Measurements from ENCODE around the gene FAF1.
"Not testable (repeated sequence)": the region's sequence is repeated elsewhere in the genome, so short reads cannot be mapped to it uniquely, and the experiment has no call there.

Gene FAF1

DNA sequence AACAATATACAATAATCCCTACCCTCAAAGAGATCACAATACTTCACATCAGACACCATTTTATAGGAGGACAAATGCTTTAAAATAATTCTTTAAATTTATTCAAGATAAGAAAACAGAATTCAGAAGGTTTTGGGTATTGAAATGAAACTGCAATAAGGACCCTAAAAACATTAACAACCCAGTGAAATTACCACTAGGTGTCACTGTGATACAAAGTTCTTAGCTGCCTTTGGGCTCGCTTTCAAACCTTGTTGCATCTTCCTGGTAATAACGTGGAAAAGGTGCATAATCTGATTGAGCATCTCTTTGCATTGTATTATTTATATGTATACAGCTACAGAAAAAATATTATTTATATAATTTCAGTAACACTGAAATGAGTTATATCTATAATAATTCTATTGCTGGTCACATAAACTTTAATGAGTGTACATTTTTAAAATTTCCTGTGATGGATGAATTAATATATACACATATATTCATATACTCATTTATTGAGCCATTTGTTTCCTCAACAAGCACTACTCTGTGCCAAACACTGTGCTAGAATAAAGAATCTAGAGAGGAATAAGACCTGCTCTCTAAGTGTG, 185.2 kb downstream of the FAF1 start:
- no peaks in the 10 kb centered on the region for H3K36me3 ChIP-seq (ENCODE audit: insufficient read depth, low read length)
- H3K9ac ChIP-seq (ENCODE audit: low read depth, low read length), result no peak overlapping the region
- no peak overlapping the region for H3K27ac ChIP-seq (ENCODE audit: low read depth, low read length)
- H3K4me1 ChIP-seq (ENCODE audit: insufficient read depth, low read length), result no peaks in the 10 kb centered on the region
- 15% methylated on average over 2 of the region's 2 CpGs for WGBS
- no peaks in the 10 kb centered on the region for H3K9me3 ChIP-seq (ENCODE audit: insufficient read depth, low read depth, low read length)
- no peak overlapping the region for H3K4me3 ChIP-seq (ENCODE audit: low read length)
- H3K27me3 ChIP-seq (ENCODE audit: insufficient read depth, low read length), result no peaks in the 10 kb centered on the region

DNA sequence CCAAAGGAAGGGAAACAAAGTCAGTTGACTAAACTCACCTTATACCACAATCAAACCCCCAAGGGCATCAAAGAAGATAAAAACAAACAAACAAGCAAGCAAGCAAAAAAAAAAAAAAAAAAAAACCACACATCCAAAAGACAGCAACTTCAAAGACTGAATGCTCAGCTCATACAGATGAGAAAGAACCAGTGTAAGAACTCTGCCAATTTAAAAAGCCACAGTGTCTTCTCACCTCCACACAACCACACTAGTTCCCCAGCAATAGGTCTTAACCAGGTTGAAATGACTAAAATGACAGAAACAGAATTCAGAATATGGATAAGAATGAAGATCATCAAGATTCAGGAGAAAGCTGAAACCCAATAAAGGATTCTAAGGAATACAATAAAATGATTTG, 193.4 kb downstream of the FAF1 start:
- no peak overlapping the region for H3K9ac ChIP-seq (ENCODE audit: low read depth, low read length)
- H3K4me1 ChIP-seq (ENCODE audit: insufficient read depth, low read length), result no peaks in the 10 kb centered on the region
- no peak overlapping the region for H3K27ac ChIP-seq (ENCODE audit: low read depth, low read length)
- no peaks in the 10 kb centered on the region for H3K9me3 ChIP-seq (ENCODE audit: insufficient read depth, low read depth, low read length)
- H3K27me3 ChIP-seq (ENCODE audit: insufficient read depth, low read length), result no peaks in the 10 kb centered on the region
- no peak overlapping the region for H3K4me3 ChIP-seq (ENCODE audit: low read length)
- no peaks in the 10 kb centered on the region for H3K36me3 ChIP-seq (ENCODE audit: insufficient read depth, low read length)

DNA sequence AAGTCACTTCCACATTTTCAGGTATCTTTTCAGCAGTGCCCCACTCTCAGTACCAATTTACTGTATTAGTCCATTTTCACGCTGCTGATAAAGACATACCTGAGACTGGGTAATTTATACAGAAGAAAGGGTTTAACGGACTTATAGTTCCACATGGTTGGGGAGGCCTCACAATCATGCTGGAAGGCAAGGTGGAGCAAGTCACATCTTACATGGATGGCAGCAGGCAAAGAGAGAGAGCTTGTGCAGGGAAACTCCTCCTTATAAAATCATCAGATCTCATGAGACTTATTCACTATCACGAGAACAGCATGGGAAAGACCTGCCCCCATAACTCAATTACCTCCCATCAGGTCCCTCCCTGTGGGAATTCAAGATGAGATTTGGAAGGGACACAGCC, 203.5 kb downstream of the FAF1 start:
- H3K9ac ChIP-seq (ENCODE audit: low read depth, low read length); H3K4me3 ChIP-seq (ENCODE audit: low read length); H3K4me1 ChIP-seq (ENCODE audit: insufficient read depth, low read length); H3K36me3 ChIP-seq (ENCODE audit: insufficient read depth, low read length); H3K27me3 ChIP-seq (ENCODE audit: insufficient read depth, low read length); H3K27ac ChIP-seq (ENCODE audit: low read depth, low read length): not testable (repeated sequence)
- peaks cover 11% of the 10 kb centered on the region; the same call in 1 of the 2 replicates for H3K9me3 ChIP-seq (ENCODE audit: insufficient read depth, low read depth, low read length)
- WGBS, result 98% methylated on average over 3 of the region's 3 CpGs

DNA sequence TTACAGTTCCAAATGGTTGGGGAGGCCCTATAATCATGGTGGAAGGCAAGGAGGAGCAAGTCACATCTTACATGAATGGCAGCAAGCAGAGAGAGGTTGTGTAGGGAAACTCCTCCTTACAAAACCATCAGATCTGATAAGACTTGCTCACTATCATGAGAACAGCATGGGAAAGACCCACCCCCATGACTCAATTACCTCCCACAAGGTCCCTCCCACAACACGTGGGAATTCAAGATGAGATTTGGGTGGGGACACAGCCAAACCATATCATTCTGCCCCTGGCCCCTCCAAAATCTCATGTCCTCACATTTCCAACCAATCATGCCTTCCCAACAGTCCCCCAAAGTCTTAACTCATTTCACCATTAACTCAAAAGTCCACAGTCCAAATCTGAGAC, 205.3 kb downstream of the FAF1 start:
- H3K27me3 ChIP-seq (ENCODE audit: insufficient read depth, low read length), result not testable (repeated sequence)

DNA sequence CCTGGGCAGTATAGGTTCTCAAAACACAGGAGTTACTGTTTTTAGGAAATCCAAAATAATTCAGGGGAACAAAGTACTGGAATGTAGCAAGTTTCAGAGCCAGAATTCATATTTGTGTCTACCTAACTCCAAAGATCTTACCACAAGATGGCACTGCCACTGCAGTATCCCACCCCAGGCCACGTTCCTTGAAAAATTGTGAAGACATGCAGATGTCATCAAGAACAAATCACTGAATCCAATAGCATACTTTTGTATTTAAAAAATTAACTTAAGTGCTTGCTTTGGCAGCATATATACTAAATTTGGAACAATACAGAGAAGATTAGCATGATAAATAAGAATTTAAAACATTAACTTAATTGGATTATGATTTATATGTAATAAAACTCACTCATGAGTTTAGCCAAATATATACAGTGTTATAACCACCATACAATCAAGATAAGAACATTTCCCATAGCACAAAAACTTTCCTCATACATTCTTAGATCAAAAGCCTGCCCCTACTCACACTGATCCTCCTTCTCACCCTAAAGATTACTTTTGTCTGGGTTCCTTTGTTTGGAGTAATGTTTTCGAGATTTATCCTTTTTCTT, 209.9 kb downstream of the FAF1 start:
- no peaks in the 10 kb centered on the region for H3K27me3 ChIP-seq (ENCODE audit: insufficient read depth, low read length)
- no peaks in the 10 kb centered on the region for H3K36me3 ChIP-seq (ENCODE audit: insufficient read depth, low read length)
- H3K27ac ChIP-seq (ENCODE audit: low read depth, low read length), result no peak overlapping the region
- 40% methylated on average over 1 of the region's 2 CpGs for WGBS
- H3K4me1 ChIP-seq (ENCODE audit: insufficient read depth, low read length), result no peaks in the 10 kb centered on the region
- no peak overlapping the region for H3K4me3 ChIP-seq (ENCODE audit: low read length)
- no peaks in the 10 kb centered on the region for H3K9me3 ChIP-seq (ENCODE audit: insufficient read depth, low read depth, low read length)
- H3K9ac ChIP-seq (ENCODE audit: low read depth, low read length), result no peak overlapping the region

More for the DNA sequence above, 205.3 kb downstream of the FAF1 start:
- H3K9ac ChIP-seq (ENCODE audit: low read depth, low read length); H3K4me1 ChIP-seq (ENCODE audit: insufficient read depth, low read length); H3K4me3 ChIP-seq (ENCODE audit: low read length); H3K36me3 ChIP-seq (ENCODE audit: insufficient read depth, low read length); H3K27ac ChIP-seq (ENCODE audit: low read depth, low read length): not testable (repeated sequence)
- 81% methylated on average over 1 of the region's 1 CpG for WGBS
- H3K9me3 ChIP-seq (ENCODE audit: insufficient read depth, low read depth, low read length), result peaks cover 11% of the 10 kb centered on the region; the same call in 1 of the 2 replicates

DNA sequence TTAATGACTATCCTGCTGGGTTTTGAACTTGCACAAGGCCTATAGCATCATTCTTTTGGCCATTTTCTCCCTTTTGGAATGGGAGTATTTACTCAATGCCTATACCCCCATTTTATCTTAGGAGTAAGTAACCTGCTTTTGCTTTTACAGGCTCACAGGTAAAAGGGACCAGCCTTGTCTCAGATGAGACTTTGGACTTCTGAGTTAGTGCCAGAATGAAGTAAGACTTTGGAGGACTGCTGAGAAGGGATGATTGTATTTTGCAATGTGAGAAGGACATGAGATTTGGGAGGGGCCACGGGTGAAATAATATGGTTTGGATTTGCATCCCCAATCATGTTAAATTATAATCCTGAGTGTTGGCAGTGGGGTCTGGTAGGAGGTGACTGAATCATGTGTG, 212.7 kb downstream of the FAF1 start:
- no peaks in the 10 kb centered on the region for H3K9me3 ChIP-seq (ENCODE audit: insufficient read depth, low read depth, low read length)
- WGBS, result 89% methylated on average over 1 of the region's 1 CpG
- H3K27ac ChIP-seq (ENCODE audit: low read depth, low read length), result no peak overlapping the region
- no peak overlapping the region for H3K9ac ChIP-seq (ENCODE audit: low read depth, low read length)
- 0 out of 2 replicates have a peak, but pooled peaks cover 8% of the 10 kb centered on the region for H3K36me3 ChIP-seq (ENCODE audit: insufficient read depth, low read length)
- no peaks in the 10 kb centered on the region for H3K27me3 ChIP-seq (ENCODE audit: insufficient read depth, low read length)
- H3K4me3 ChIP-seq (ENCODE audit: low read length), result no peak overlapping the region
- no peaks in the 10 kb centered on the region for H3K4me1 ChIP-seq (ENCODE audit: insufficient read depth, low read length)

DNA sequence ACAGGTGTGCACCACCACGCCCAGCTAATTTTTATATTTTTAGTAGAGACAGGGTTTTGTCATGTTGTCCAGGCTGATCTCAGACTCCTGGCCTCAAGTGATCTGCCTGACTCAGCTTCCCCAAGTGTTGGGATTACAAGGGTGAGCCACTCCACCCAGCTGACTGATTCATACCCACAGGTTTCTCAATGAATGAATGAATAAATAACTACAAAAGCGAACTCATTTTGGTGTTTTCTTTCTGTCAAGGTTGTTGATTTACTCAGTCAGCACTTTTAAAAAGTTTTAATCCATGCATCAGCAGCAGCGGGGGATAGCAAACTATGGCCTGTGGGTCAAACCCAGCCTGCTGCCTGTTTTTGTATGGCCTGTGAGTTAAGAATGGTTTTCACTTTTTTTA, 217.5 kb downstream of the FAF1 start:
- no peaks in the 10 kb centered on the region for H3K9me3 ChIP-seq (ENCODE audit: insufficient read depth, low read depth, low read length)
- no peaks in the 10 kb centered on the region for H3K4me1 ChIP-seq (ENCODE audit: insufficient read depth, low read length)
- H3K9ac ChIP-seq (ENCODE audit: low read depth, low read length), result no peak overlapping the region
- no peak overlapping the region for H3K4me3 ChIP-seq (ENCODE audit: low read length)
- no peaks in the 10 kb centered on the region for H3K27me3 ChIP-seq (ENCODE audit: insufficient read depth, low read length)
- peaks cover 12% of the 10 kb centered on the region; the same call in 1 of the 2 replicates for H3K36me3 ChIP-seq (ENCODE audit: insufficient read depth, low read length)
- H3K27ac ChIP-seq (ENCODE audit: low read depth, low read length), result no peak overlapping the region
- WGBS, result 96% methylated on average over 3 of the region's 3 CpGs

DNA sequence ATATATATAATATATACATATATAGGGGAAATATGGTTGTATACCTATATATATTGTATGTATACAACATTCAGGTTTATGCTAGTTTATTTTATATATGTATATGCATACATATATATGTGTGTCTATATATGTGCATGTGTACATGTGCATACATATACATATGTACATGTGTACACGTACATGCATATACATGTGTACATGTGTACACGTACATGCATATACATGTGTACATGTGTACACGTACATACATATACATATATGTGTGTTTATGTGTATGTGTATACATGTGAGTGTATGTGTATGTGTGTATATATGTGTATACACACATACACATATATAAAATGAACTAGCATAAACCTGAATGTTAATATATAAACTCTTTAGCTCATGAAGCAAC, 220.9 kb downstream of the FAF1 start:
- Histone ChIP-seq H3K9me3 (ENCODE audit: insufficient read depth, low read depth, low read length) (no peaks in the 10 kb centered on the region), H3K36me3 (ENCODE audit: insufficient read depth, low read length) (peaks cover 11% of the 10 kb centered on the region; the same call in 1 of the 2 replicates), H3K9ac (ENCODE audit: low read depth, low read length) (no peak overlapping the region), H3K4me3 (ENCODE audit: low read length) (no peak overlapping the region), H3K27ac (ENCODE audit: low read depth, low read length) (no peak overlapping the region), H3K27me3 (ENCODE audit: insufficient read depth, low read length) (no peaks in the 10 kb centered on the region), H3K4me1 (ENCODE audit: insufficient read depth, low read length) (no peaks in the 10 kb centered on the region)
- WGBS, result no CpG with 5 or more reads among the region's 3 CpGs

DNA sequence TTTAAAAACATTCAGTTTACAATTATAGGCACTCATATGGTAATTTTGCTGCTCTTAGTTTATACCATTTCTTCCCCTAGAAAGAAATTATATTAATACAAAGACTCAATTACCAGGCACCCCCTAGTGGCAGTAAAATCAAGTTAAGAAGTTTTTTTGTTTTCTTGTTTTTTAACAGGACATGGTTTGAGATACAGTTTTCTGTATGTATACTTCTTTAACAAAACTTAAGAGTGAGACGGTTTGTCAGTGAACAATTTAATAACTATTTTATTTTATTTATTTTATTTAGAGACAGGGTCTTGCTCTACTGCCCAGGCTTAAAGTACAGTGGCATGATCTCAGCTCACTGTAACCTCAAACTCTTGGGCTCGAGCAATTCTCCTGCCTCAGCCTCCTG, 224.6 kb downstream of the FAF1 start:
- Histone ChIP-seq H3K9ac (ENCODE audit: low read depth, low read length) (no peak overlapping the region), H3K4me3 (ENCODE audit: low read length) (no peak overlapping the region), H3K9me3 (ENCODE audit: insufficient read depth, low read depth, low read length) (no peaks in the 10 kb centered on the region), H3K27ac (ENCODE audit: low read depth, low read length) (no peak overlapping the region), H3K27me3 (ENCODE audit: insufficient read depth, low read length) (no peaks in the 10 kb centered on the region), H3K36me3 (ENCODE audit: insufficient read depth, low read length) (peaks cover 11% of the 10 kb centered on the region; the same call in 1 of the 2 replicates), H3K4me1 (ENCODE audit: insufficient read depth, low read length) (no peaks in the 10 kb centered on the region)
- 93% methylated on average over 1 of the region's 2 CpGs for WGBS

DNA sequence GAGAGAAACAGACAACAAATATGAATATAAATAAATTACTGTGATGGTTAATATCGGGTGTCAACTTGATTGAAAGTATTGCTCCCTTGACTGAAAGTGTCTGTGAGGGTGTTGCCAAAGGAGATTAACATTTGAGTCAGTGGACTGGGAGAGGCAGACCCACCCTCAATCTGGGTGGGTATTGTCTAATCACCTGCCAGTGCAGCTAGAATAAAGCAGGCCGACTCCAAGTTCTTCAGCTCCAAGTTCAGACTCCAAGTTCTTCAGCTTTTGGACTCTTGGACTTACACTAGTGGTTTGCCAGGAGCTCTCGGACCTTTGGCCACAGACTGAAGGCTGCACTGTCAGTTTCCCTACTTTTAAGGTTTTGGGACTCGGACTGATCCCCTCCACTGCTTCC, 232.5 kb downstream of the FAF1 start:
- not testable (repeated sequence) for H3K9ac ChIP-seq (ENCODE audit: low read depth, low read length); H3K4me1 ChIP-seq (ENCODE audit: insufficient read depth, low read length); H3K36me3 ChIP-seq (ENCODE audit: insufficient read depth, low read length); H3K9me3 ChIP-seq (ENCODE audit: insufficient read depth, low read depth, low read length); H3K27ac ChIP-seq (ENCODE audit: low read depth, low read length); H3K4me3 ChIP-seq (ENCODE audit: low read length); H3K27me3 ChIP-seq (ENCODE audit: insufficient read depth, low read length)
- 94% methylated on average over 4 of the region's 4 CpGs for WGBS

DNA sequence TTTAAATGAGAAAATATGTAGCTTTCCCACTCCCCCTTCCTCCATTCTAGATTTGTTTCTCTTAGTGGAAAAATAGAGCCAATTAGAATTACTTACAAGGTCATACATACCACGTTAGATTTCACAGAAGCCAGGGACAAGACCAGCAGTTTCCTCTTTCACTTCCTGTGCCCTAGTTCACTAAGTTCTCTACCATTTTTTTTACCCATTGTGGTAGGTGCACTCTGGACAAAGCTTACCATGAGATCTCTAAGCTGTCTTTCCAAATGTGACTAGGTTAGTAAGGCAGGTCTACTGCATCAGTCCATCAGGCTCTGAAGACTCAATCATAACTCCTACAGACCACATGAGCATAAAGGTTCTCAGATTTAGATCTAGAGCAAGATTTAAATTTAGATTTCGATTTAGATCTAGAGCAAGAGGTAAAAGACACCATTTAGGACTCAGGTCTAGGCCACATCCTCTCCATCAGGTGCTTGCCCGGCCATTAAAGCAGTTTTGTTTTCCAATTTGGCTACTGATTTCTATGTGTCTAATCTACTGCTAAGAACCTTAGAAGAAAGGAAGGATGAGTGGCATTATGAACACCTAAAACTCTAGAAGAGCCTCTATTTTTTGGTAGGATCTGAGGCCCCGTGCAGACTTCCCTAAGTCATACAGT, 235.3 kb downstream of the FAF1 start:
- Histone ChIP-seq H3K4me1 (ENCODE audit: insufficient read depth, low read length) (no peaks in the 10 kb centered on the region; the same call in 1 of the 2 replicates), H3K27me3 (ENCODE audit: insufficient read depth, low read length) (no peaks in the 10 kb centered on the region), H3K9ac (ENCODE audit: low read depth, low read length) (no peak overlapping the region), H3K36me3 (ENCODE audit: insufficient read depth, low read length) (no peaks in the 10 kb centered on the region), H3K27ac (ENCODE audit: low read depth, low read length) (no peak overlapping the region), H3K4me3 (ENCODE audit: low read length) (no peak overlapping the region), H3K9me3 (ENCODE audit: insufficient read depth, low read depth, low read length) (no peaks in the 10 kb centered on the region)
- WGBS, result 95% methylated on average over 4 of the region's 4 CpGs
